ENCODE data around the gene ASF1B. TPM values are rescaled to one million over a fixed set of nuclear protein-coding genes. Genes with fewer than 3 reads are reported as not detected.
"Not testable (repeated sequence)": the region's sequence is repeated elsewhere in the genome, so short reads cannot be mapped to it uniquely, and the experiment has no call there.

The ASF1B gene
- total RNA-seq, 1 experiment from 2014 or later = 78.1 TPM

- H3K9me2 ChIP-seq (ENCODE audit: insufficient read depth) = no peaks in the 10 kb centered on the region
- TF ChIP-seq EGR1 (IDR thresholded peaks at IDR 0.05; ENCODE audit: low read depth) (no peak), ZNF274 (IDR thresholded peaks at IDR 0.05; ENCODE audit: low read depth, low read length) (no peak), SRF (IDR thresholded peaks at IDR 0.05; ENCODE audit: low read depth) (no peak), EZH2phosphoT487 (IDR thresholded peaks at IDR 0.05; ENCODE audit: borderline replicate concordance) (no peak), RAD21 (IDR thresholded peaks at IDR 0.05; ENCODE audit: low read depth) (no peak)
- TF ChIP-seq, protein P1, sequence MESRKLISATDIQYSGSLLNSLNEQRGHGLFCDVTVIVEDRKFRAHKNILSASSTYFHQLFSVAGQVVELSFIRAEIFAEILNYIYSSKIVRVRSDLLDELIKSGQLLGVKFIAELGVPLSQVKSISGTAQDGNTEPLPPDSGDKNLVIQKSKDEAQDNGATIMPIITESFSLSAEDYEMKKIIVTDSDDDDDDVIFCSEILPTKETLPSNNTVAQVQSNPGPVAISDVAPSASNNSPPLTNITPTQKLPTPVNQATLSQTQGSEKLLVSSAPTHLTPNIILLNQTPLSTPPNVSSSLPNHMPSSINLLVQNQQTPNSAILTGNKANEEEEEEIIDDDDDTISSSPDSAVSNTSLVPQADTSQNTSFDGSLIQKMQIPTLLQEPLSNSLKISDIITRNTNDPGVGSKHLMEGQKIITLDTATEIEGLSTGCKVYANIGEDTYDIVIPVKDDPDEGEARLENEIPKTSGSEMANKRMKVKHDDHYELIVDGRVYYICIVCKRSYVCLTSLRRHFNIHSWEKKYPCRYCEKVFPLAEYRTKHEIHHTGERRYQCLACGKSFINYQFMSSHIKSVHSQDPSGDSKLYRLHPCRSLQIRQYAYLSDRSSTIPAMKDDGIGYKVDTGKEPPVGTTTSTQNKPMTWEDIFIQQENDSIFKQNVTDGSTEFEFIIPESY (IDR thresholded peaks at IDR 0.05; ENCODE audit: extremely low read depth, insufficient replicate concordance, low read length) = no peak
- TF ChIP-seq, protein P2, sequence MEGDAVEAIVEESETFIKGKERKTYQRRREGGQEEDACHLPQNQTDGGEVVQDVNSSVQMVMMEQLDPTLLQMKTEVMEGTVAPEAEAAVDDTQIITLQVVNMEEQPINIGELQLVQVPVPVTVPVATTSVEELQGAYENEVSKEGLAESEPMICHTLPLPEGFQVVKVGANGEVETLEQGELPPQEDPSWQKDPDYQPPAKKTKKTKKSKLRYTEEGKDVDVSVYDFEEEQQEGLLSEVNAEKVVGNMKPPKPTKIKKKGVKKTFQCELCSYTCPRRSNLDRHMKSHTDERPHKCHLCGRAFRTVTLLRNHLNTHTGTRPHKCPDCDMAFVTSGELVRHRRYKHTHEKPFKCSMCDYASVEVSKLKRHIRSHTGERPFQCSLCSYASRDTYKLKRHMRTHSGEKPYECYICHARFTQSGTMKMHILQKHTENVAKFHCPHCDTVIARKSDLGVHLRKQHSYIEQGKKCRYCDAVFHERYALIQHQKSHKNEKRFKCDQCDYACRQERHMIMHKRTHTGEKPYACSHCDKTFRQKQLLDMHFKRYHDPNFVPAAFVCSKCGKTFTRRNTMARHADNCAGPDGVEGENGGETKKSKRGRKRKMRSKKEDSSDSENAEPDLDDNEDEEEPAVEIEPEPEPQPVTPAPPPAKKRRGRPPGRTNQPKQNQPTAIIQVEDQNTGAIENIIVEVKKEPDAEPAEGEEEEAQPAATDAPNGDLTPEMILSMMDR (IDR thresholded peaks at IDR 0.05 in 2 of 3, conservative IDR thresholded peaks at IDR 0.05 in 1 of 3; ENCODE audit: borderline replicate concordance in 1 of 3, insufficient read depth in 1 of 3, low read depth in 2 of 3, low read length in 2 of 3) = no peak
- ChIA-PET POLR2A (interaction anchor here (0.9 to 2.1 kb wide), 2 partner anchors 10 kb away, joined by 3 to 12 read pairs; partner anchors contain the start of gene ASF1B), RAD21 (ENCODE audit: low non-redundant PET in 1 of 2, low total read pairs in 2 of 2, uncharacterized antibody in 2 of 2, unreplicated experiment in 2 of 2) (no interaction called here), CTCF (interaction anchor here (1.5 kb wide), 1 partner anchor 15 kb away, joined by 8 read pairs; no protein-coding TSS in a partner anchor)
- H3K4me1 ChIP-seq (ENCODE audit: control insufficient read depth in 1 of 2, insufficient read depth in 2 of 2, low read length in 2 of 2) = peaks cover 5 to 15% of the 10 kb centered on the region in 2 experiments; a peak in 3 of 4 replicates
- H3K79me2 ChIP-seq (ENCODE audit: insufficient read depth, low read length) = no peaks in the 10 kb centered on the region
- H2AFZ ChIP-seq (ENCODE audit: low read depth, low read length, poor library complexity, severe bottlenecking) = no peak overlapping the region
- no peaks in the 10 kb centered on the region for H3K9me3 ChIP-seq (ENCODE audit: control insufficient read depth in 1 of 2, insufficient read depth in 1 of 2, low read depth in 1 of 2, low read length in 2 of 2)
- no peak overlapping the region for H3K4me3 ChIP-seq (replicated peaks in 1 of 2; ENCODE audit: low read depth in 1 of 2, low read length in 2 of 2)
- DNase-seq (ENCODE audit: low read depth, low spot score) = no peak
- H3K36me3 ChIP-seq (ENCODE audit: control insufficient read depth in 1 of 2, insufficient read depth in 2 of 2, low read length in 2 of 2) = peaks cover 0 to 4% of the 10 kb centered on the region in 2 experiments; a peak in 2 of 4 replicates
- H3K4me2 ChIP-seq (ENCODE audit: low read length) = no peak overlapping the region
- H3K27me3 ChIP-seq (ENCODE audit: insufficient read depth, low read length) = no peaks in the 10 kb centered on the region
- H3K27ac ChIP-seq (ENCODE audit: low read depth, low read length) = no peak overlapping the region
- no peak for ATAC-seq
- H3K9ac ChIP-seq (ENCODE audit: low read length) = no peak overlapping the region
- BruUV-seq (replicated peaks) = no TSS peak
- no peaks in the 10 kb centered on the region for H4K20me1 ChIP-seq (ENCODE audit: insufficient read depth)
- intact Hi-C loops (cut with micrococcal nuclease) = no loop called here
Measured at GRCh38 chr19:14146789-14147216, 10.4 kb upstream of the ASF1B start.

- H3K9me2 ChIP-seq (ENCODE audit: insufficient read depth); H4K20me1 ChIP-seq (ENCODE audit: insufficient read depth); H3K27me3 ChIP-seq (ENCODE audit: insufficient read depth, low read length); H3K9ac ChIP-seq (ENCODE audit: low read length); H3K79me2 ChIP-seq (ENCODE audit: insufficient read depth, low read length); intact Hi-C loops (cut with micrococcal nuclease); H2AFZ ChIP-seq (ENCODE audit: low read depth, low read length, poor library complexity, severe bottlenecking); H3K36me3 ChIP-seq (ENCODE audit: control insufficient read depth in 1 of 2, insufficient read depth in 2 of 2, low read length in 2 of 2); RAD21 ChIA-PET (ENCODE audit: low non-redundant PET in 1 of 2, low total read pairs in 2 of 2, uncharacterized antibody in 2 of 2, unreplicated experiment in 2 of 2); H3K4me2 ChIP-seq (ENCODE audit: low read length); H3K4me3 ChIP-seq (replicated peaks in 1 of 2; ENCODE audit: low read depth in 1 of 2, low read length in 2 of 2); H3K9me3 ChIP-seq (ENCODE audit: control insufficient read depth in 1 of 2, insufficient read depth in 1 of 2, low read depth in 1 of 2, low read length in 2 of 2); H3K27ac ChIP-seq (ENCODE audit: low read depth, low read length); BruUV-seq (replicated peaks); ATAC-seq; DNase-seq (ENCODE audit: low read depth, low spot score): not testable (repeated sequence)
- H3K4me1 ChIP-seq (ENCODE audit: control insufficient read depth in 1 of 2, insufficient read depth in 2 of 2, low read length in 2 of 2) = peaks cover 5 to 15% of the 10 kb centered on the region in 2 experiments; a peak in 3 of 4 replicates
- ChIA-PET POLR2A (interaction anchor here (2.1 kb wide), 1 partner anchor 9 kb away, joined by 12 read pairs; the partner anchor contains the start of gene ASF1B), CTCF (interaction anchor here (1.2 to 1.7 kb wide), 2 partner anchors 10 to 260 kb away, joined by 3 to 9 read pairs; partner anchors contain the start of gene ASF1B)
Measured at GRCh38 chr19:14146169-14146568, 9.8 kb upstream of the ASF1B start.

Data from HCT116 (cell line).